K562 (cell line): ENCODE results near the gene PTH2. TPM values are rescaled to one million over a fixed set of nuclear protein-coding genes. Genes with fewer than 3 reads are reported as not detected.

Experiments
- BHLHE40 ChIP-seq: IDR thresholded peaks from 2 replicates; pipeline ENCODE4 v1.6.1; 2011; ENCODE audit warnings: low read length, improper control_type of control experiment
- CC2D1A ChIP-seq: fragments of 450-650 bp; IDR thresholded peaks from 2 replicates; pipeline ENCODE4 v1.6.1; 2017; ENCODE audit warnings: mild to moderate bottlenecking
- DPF2 ChIP-seq: fragments of 450-650 bp; IDR thresholded peaks from 2 replicates; pipeline ENCODE4 v1.6.1; 2016
- ELF1 ChIP-seq: fragments of 200-800 bp; sonication (Bioruptor generic); IDR thresholded peaks from 2 replicates; pipeline ENCODE4 v1.6.1; 2016; ENCODE audit warnings: missing genetic modification characterization, missing compliant biosample characterization
- GABPA ChIP-seq: fragments of 200-800 bp; sonication (Bioruptor generic); conservative IDR thresholded peaks from 2 replicates; pipeline ENCODE4 v1.6.1; 2016; ENCODE audit warnings: low read depth, missing genetic modification characterization, missing compliant biosample characterization
- KLF6 ChIP-seq: fragments of 250-450 bp; sonication (Bioruptor Pico); IDR thresholded peaks from 2 replicates; pipeline ENCODE4 v1.4.0; 2020; ENCODE audit warnings: mild to moderate bottlenecking, moderate library complexity, borderline replicate concordance
- LARP7 ChIP-seq: fragments of 450-650 bp; IDR thresholded peaks from 2 replicates; pipeline ENCODE4 v1.6.1; 2016
- POLR2H ChIP-seq: IDR thresholded peaks from 2 replicates; pipeline ENCODE4 v1.6.1; 2016; ENCODE audit warnings: missing genetic modification characterization, low read depth, mild to moderate bottlenecking, control low read depth, missing compliant biosample characterization, moderate library complexity
- RBM25 ChIP-seq: fragments of 200-400 bp; formaldehyde crosslinking; IDR thresholded peaks from 2 replicates; pipeline ENCODE4 v1.6.1; 2018; ENCODE audit warnings: low read length, low read depth, moderate library complexity; ENCODE audit not compliant: severe bottlenecking
- SP2 ChIP-seq: IDR thresholded peaks from 2 replicates; pipeline ENCODE4 v1.6.1; 2011; ENCODE audit warnings: mild to moderate bottlenecking, low read depth, low read length, moderate library complexity; ENCODE audit not compliant: poor library complexity, severe bottlenecking; ENCODE audit errors: extremely low read depth
- SPI1 ChIP-seq: IDR thresholded peaks from 2 replicates; pipeline ENCODE4 v1.6.1; 2011; ENCODE audit warnings: low read depth, low read length, control low read depth, borderline replicate concordance
- XRCC3 ChIP-seq: fragments of 450-650 bp; IDR thresholded peaks from 2 replicates; pipeline ENCODE4 v1.6.1; 2017; ENCODE audit warnings: mild to moderate bottlenecking, moderate library complexity
- ZBTB11 ChIP-seq, 3 experiments: fragments of 200-800 bp in 1 of 3; fragments of 250-450 bp in 1 of 3; fragments of 450-650 bp in 1 of 3; sonication (Bioruptor Pico) in 1 of 3; sonication (Bioruptor generic) in 1 of 3; formaldehyde crosslinking in 1 of 3; IDR thresholded peaks; 2 replicates each; pipeline versions ENCODE4 v1.6.1 to v1.8.0; 2016 to 2022; ENCODE audit warnings: mild to moderate bottlenecking in 2 of 3, missing genetic modification characterization in 2 of 3, missing compliant biosample characterization in 1 of 3, moderate library complexity in 1 of 3
- ZBTB40 ChIP-seq, 2 experiments: fragments of 450-650 bp in 1 of 2; sonication (generic) in 1 of 2; formaldehyde crosslinking in 1 of 2; IDR thresholded peaks; 2 replicates each; pipeline versions ENCODE4 v1.7.1 to v1.9.0; 2016 to 2022; ENCODE audit warnings: inconsistent platforms in 1 of 2, mild to moderate bottlenecking in 1 of 2, missing genetic modification reagents in 1 of 2
- ZNF766 ChIP-seq: fragments of 200-800 bp; sonication (Bioruptor generic); conservative IDR thresholded peaks from 2 replicates; pipeline ENCODE4 v1.6.1; 2016; ENCODE audit warnings: missing genetic modification characterization, missing compliant biosample characterization
- polyA plus RNA-seq, 8 experiments: library from polyadenylated mRNA; depleted of rRNA in 4 of 8; stranded (reverse) in 5 of 8; unstranded in 3 of 8; fragments of >200 nt; fragmentation: Nextera tagmentation in 2 of 8; fragmentation: Illumina TruSeq in 1 of 8; extraction: Ambion mirVana in 2 of 8; extraction: Trizol in 1 of 8; gene quantifications; 2 replicates each; pipeline versions ENCODE4 v1.2.1 to v1.2.3, GENCODE V29; 2011 to 2014; ENCODE audit warnings: inconsistent platforms in 1 of 8, missing spikeins in 1 of 8
- total RNA-seq, 7 experiments: library from RNA; depleted of rRNA in 6 of 7; stranded (reverse); fragments of >200 nt in 6 of 7; fragmentation: Illumina TruSeq in 2 of 7; extraction: Trizol in 2 of 7; gene quantifications; 2 replicates each; pipeline versions ENCODE4 v1.2.1 to v1.2.3, GENCODE V29; 2011 to 2021; ENCODE audit warnings: low replicate concordance in 1 of 7

The PTH2 gene
- total and polyA plus RNA-seq, 9 of the 15 experiments (the other 6 are each of a cell fraction or from before 2014, with no cell fraction given): 1.3 TPM; not detected in 8

- TF ChIP-seq ZBTB40 (IDR thresholded peaks at IDR 0.05): peak; percentile 98
- TF ChIP-seq ZBTB40 (CRISPR knock-in tag; IDR thresholded peaks at IDR 0.05): no peak
- TF ChIP-seq KLF6 (CRISPR knock-in tag): no peak
- peak; percentile 78 for TF ChIP-seq SPI1
- TF ChIP-seq DPF2: peak; percentile 46; the same call in 1 of the 2 replicates
- TF ChIP-seq POLR2H (tag): no peak
- TF ChIP-seq SP2: no peak
- peak; percentile 19; the same call in 1 of the 2 replicates for TF ChIP-seq CC2D1A
- TF ChIP-seq ELF1 (tag): peak; percentile 93
- peak; percentile 98 for TF ChIP-seq GABPA (tag)
- no peak for TF ChIP-seq XRCC3
- no peak for TF ChIP-seq LARP7
- peak in 2 of 3 experiments; percentile 53 to 95; a peak in 4 of 6 replicates for TF ChIP-seq ZBTB11 (CRISPR knock-in tag; IDR thresholded peaks at IDR 0.05)
- TF ChIP-seq BHLHE40: 0 out of 2 replicates have a peak, but pooled peaks have one; percentile 8
- TF ChIP-seq ZNF766: peak; percentile 92
- TF ChIP-seq RBM25: peak; percentile 8
These were observed 28.4 kb upstream of the PTH2 start, which contains the start of gene PIH1D1 (continued) for GRCh38 chr19:49451430-49452181.
